GM18951 (cell line): ENCODE data around the gene STING1.
"Not testable (repeated sequence)": the region's sequence is repeated elsewhere in the genome, so short reads cannot be mapped to it uniquely, and the experiment has no call there.

Experiments used
- POLR2A ChIP-seq: IDR thresholded peaks from 4 replicates; pipeline ENCODE4 v1.6.1; 2011; ENCODE audit warnings: mild to moderate bottlenecking; ENCODE audit not compliant: insufficient read length, insufficient read depth; ENCODE audit errors: extremely low read depth
- in situ Hi-C: fragments of 300-500 bp; cut with MboI; formaldehyde crosslinking; loops from one replicate; pipeline ENCODE4 v1.12.0; 2022; ENCODE audit warnings: low sequenced_read_pairs, mixed read lengths, inconsistent platforms; ENCODE audit not compliant: unreplicated experiment

The STING1 gene

GRCh38 chr5:139482050-139482889 is at the start of gene STING1:
Gene STING1 (minus strand): TSS chr5:139482758. CDS start chr5:139481704, 1,054 bp downstream.
- in situ Hi-C loops: no loop called here
- TF ChIP-seq POLR2A: no peak

- in situ Hi-C loops: no loop called here
- no peak for TF ChIP-seq POLR2A
Observed at GRCh38 chr5:139531772-139532169, 49.2 kb upstream of the STING1 start.

DNA sequence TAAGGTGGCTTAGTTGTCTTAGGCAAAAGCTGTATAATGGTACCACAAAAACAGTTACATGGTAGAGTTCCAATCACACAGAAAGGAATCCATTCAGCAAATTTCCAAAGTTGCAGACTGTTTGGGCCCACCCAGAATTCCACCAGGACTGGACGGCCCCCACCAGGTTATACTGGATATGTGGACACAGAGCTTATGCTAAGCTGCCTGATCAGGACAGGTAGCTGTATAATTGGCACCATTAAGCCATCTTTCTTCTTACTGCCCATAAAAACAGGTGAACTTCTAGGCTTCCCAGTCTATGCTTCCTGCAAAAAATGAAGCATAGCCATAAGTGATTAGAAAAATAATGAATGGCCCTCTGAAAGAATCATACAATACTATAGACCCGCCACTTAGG is 47.5 kb upstream of the STING1 start:
- in situ Hi-C loops: not testable (repeated sequence)

DNA sequence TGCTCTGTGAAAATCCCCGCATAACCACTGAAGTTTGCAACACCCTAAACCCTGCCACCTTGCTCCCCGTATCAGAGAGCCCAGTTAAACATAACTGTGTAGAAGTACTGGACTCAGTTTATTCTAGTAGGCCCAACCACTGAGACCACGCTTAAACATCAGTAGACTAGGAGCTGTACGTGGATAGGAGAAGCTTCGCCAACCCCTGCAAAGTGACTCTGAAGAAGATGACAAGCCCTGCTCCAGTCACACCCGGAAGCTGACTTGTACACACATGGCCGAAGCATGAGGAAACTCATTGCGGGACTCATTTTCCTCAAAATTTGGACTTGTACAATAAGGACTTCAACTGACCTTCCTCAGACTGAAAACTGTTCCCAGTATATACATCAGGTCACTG is 46.1 kb upstream of the STING1 start:
- in situ Hi-C loops: not testable (repeated sequence)

DNA sequence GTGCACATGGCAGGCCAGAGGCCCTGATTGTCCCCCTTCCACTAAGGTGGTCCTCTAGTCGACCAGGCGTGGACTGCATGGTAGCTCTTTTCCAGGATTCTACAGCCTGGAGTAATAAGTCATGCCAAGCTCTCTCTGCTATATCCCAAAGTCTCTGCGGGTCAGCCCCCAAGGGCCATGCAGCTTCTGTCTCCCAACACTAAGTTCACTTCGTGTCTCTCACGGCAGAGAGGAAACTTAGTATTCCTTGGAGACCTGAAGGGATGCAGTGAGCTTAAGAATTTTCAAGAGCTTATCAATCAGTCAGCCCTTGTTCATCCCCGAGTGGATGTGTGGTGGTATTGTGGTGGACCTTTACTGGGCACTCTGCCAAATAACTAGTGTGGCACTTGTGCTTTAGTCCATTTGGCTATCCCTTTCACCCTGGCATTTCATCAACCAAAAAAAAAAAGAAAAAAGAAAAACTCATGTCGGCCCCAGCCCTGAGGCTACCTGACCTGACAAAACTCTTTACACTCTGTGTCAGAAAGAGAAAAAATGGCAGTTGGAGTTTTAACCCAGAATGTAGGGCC is 45.4 kb upstream of the STING1 start:
- in situ Hi-C loops: not testable (repeated sequence)

DNA sequence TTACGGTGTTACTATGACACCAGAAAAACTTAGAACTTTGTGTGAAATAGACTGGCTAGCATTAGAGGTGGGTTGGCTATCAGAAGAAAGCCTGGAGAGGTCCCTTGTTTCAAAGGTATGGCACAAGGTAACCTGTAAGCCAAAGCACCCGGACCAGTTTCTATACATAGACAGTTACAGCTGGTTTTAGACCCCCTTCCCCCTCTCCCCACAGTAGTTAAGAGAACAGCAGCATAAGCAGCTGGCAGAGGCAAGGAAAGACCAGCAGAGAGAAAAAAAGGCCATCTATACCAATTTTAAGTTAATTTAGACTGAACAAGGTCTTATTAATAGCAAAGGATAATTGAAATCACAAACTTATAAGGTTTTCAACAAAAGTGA is 44.5 kb upstream of the STING1 start:
- in situ Hi-C loops: not testable (repeated sequence)

- in situ Hi-C loops: not testable (repeated sequence)
Observed at GRCh38 chr5:139526309-139527089, 43.9 kb upstream of the STING1 start.

DNA sequence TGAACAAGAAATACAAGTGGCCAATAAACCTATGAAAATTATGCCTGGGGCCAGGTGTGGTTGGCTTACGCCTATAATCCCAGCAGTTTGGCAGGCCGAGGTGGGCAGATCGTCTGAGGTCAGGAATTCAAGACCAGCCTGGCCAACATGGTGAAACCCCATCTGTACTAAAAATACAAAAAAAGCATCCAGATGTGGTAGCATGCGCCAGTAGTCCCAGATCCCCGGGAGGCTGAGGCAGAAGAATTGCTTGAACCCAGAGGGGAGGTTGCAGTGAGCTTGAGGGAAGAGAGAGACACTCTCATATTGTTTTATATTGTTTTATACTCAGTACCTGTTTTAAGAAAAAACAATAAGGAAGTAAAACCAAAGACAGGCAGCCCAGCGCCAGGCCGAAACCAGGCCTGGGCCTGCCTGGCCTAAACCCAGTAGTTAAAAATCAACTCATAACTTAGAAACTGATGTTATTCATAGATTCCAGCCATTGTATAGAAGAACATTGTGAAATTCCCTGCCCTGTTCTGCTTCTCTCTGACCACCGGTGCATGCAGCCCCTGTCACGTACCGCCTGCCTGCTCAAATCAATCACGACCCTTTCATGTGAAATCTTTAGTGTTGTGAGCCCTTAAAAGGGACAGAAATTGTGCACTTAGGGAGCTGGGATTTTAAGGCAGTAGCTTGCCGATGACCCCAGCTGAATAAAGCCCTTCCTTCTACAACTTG is 43.2 kb upstream of the STING1 start:
- peak; percentile 43 for TF ChIP-seq POLR2A
- in situ Hi-C loops: not testable (repeated sequence)

DNA sequence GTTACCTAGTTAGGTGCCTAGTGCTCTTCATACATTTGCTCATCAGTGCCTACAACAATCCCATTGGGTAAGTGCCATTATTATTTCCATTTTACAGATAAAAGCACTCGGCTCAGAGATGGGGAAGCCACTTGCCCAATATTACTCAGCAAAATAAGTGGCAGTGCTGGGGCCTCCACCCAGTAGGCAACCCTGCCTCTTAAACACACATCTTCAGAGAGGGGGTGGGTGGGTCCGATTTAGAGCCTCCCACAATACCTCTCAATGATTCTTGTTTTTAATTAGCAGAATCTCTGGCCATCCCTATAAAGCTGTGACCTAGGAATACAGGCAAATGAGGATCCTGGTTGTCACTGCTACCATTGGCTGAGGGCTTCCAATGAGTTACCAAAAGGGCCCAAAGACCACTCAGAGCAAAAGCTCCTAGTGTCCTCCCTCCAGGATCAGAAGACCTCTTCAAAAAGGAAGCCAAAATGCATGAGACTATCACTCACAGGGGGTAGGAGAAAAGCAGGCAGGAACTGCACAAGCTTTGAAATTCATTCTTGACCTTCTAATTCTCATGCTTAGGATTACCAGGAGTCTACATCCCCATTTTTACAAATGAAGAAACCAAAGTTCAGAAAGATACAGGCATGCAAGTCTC is 42.5 kb upstream of the STING1 start:
- in situ Hi-C loops: no loop called here
- no peak for TF ChIP-seq POLR2A

DNA sequence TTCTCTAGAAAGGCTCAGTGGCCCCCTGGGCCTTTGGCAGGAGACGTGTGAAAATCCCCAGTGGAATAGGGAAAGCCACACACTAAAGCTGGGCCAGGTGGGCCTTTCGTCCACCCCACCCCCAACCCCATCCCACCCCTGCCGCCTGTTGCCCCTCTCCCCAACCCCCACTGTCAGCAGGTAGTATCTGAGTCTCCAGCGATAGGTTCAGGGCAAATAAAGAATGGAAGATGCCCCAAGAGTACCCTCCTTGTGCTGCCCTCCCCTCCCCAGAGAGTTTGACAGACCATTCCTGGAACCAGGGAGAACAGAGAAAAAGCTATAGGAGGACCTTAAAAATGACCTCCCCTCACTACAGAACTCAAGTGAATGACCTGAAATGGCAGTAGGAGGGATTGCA is 41.9 kb upstream of the STING1 start:
- no peak for TF ChIP-seq POLR2A
- in situ Hi-C loops: no loop called here

GRCh38 chr5:139523635-139524445 is 41.3 kb upstream of the STING1 start:
- in situ Hi-C loops: no loop called here
- TF ChIP-seq POLR2A: no peak

GRCh38 chr5:139517683-139518564 is 35.4 kb upstream of the STING1 start:
- TF ChIP-seq POLR2A: peak; percentile 77
- in situ Hi-C loops: no loop called here
